MM.1S (cell line): ENCODE results near the gene CCZ1.
"Not testable (repeated sequence)": the region's sequence is repeated elsewhere in the genome, so short reads cannot be mapped to it uniquely, and the experiment has no call there.

Experiments used
- EZH2 ChIP-seq: fragments of 300-600 bp; sonication (generic); optimal IDR thresholded peaks from 2 replicates; pipeline ENCODE3; 2017; ENCODE audit warnings: low read depth, mild to moderate bottlenecking, antibody characterized with exemption, low read length, mixed read lengths
- EZH2phosphoT487 ChIP-seq: fragments of 300-600 bp; sonication (generic); IDR thresholded peaks from 2 replicates; pipeline ENCODE4 v1.6.1; 2018; ENCODE audit warnings: antibody characterized with exemption, low read length
- TF ChIP-seq, protein P1 (sequence below): fragments of 300-600 bp; sonication (generic); IDR thresholded peaks from 2 replicates; pipeline ENCODE4 v1.5.1; 2016; ENCODE audit warnings: antibody characterized with exemption, low read length, mixed read lengths

DNA sequence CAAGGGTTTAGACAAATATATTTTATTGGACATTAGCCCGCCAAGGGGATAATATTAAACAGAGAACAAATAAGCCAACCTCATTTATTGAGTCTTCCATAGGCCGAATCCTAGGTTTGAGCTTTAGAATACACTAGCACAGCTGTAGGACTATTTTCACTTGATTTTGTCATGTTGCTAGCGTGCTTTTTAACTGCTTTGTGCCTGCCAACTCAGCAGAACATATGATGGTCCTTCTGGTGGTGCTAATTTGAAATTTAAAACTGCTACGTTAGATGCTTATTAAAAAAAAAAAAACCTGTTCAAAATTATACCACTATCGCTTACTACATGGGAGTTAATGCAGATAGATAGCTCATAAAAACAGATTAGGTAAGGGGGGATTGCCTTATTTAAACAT lies 14.1 kb upstream of the CCZ1 start:
- TF ChIP-seq, protein P1, sequence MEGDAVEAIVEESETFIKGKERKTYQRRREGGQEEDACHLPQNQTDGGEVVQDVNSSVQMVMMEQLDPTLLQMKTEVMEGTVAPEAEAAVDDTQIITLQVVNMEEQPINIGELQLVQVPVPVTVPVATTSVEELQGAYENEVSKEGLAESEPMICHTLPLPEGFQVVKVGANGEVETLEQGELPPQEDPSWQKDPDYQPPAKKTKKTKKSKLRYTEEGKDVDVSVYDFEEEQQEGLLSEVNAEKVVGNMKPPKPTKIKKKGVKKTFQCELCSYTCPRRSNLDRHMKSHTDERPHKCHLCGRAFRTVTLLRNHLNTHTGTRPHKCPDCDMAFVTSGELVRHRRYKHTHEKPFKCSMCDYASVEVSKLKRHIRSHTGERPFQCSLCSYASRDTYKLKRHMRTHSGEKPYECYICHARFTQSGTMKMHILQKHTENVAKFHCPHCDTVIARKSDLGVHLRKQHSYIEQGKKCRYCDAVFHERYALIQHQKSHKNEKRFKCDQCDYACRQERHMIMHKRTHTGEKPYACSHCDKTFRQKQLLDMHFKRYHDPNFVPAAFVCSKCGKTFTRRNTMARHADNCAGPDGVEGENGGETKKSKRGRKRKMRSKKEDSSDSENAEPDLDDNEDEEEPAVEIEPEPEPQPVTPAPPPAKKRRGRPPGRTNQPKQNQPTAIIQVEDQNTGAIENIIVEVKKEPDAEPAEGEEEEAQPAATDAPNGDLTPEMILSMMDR, result not testable (repeated sequence)
- not testable (repeated sequence) for TF ChIP-seq EZH2phosphoT487, EZH2
